HL-60/S4 treated with phorbol 12-myristate 13-acetate at 8.2 ng/mL for 4 days and 3 days (cell line): ENCODE measurements around the gene PLEKHH2.
"Not testable (repeated sequence)": the region's sequence is repeated elsewhere in the genome, so short reads cannot be mapped to it uniquely, and the experiment has no call there.

Source experiments
- in situ Hi-C: fragments of 300-500 bp; cut with MboI; formaldehyde crosslinking; loops from 2 replicates; pipeline ENCODE4 v1.15.0; 2022; ENCODE audit warnings: low sequenced_read_pairs

The PLEKHH2 gene

DNA sequence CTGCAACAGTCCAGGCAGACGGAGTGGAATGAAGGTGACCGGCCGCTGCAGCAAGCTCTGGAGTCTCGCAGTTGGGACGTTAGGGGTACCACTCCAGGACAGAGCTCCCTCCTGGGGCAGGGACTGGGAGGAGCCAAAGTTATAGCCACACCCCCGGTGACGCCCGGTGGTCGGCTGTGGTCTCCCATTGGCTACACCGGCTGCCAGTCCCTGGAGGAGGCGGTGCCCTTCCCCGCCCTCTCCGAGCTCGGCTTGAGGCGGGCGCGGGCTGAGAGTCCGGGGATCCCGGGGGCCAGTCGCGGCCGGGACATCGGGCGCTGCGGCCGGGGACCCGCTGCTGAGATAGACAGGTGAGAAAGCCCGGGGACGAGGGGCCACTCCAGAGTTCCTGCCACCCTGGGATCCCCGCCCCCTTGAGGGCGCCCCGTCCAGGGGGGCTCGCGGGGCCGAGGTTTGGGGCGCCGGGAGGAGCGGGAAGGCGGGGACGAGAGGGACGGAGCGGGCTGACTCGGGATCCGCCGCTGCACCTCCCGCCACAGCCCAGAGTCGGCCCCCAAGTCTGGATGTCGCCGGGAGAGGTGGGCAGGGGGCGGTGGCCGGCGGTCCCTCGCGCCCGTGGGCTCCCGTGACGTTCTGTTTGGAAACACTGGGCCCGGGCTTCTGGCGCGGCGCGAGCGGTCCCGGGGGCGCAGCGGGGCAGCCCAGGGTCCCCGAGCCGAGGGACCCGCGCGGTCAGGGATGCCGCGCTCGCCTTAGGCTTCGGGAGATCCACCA, at the start of gene PLEKHH2:
PLEKHH2 (plus strand) TSS at position 231 of the 774 bp plus-strand sequence. CDS start 7,414 bp downstream, outside the sequence.
- in situ Hi-C loops: no loop called here

DNA sequence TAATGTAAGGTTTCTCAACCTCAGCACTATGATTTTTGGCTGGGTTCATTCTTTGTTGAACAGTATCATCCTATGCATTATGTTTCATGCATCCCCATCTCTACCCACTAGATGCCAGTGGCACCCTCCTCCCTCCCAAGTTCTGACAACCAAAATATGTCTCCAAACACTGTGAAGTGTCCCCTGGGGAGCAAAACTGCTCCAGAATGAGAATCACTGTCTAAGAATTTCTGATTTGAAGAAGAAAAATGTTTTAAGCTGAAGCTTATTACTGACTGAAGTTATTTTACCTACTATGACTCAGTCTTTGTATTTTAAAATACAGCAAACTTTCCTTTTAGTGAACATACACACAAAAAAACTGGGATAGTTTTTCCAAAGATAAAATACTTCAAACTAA, 44.6 kb upstream of the PLEKHH2 start:
- in situ Hi-C loops: no loop called here

- in situ Hi-C loops: no loop called here
Measured at GRCh38 chr2:43593254-43593653, 43.8 kb upstream of the PLEKHH2 start.

DNA sequence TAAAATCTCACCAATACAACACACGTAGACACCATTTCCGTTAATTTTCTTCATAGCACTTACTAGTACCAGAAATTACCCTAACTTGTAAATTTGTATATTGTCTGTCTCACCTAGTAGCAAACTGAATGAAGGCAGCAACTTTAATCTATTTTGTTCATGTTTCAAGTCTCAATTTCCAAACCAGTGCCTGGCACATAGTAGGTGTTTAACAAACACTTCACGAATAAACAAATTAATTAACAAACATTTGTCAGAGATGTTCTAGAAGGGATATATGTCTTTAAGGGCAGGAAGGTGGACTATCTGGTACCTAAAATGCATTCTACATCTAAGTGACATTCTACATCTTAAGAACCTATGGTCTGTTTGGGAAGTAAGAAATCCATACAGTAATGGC, 42.2 kb upstream of the PLEKHH2 start:
- in situ Hi-C loops: no loop called here

GRCh38 chr2:43595603-43596412, 41.3 kb upstream of the PLEKHH2 start, which contains the start of gene THADA:
Gene THADA (minus strand): TSS chr2:43596038. CDS start chr2:43592392, 3,646 bp downstream.
- in situ Hi-C loops: no loop called here

GRCh38 chr2:43600596-43600995, 36.5 kb upstream of the PLEKHH2 start:
- in situ Hi-C loops: not testable (repeated sequence)

GRCh38 chr2:43604674-43605073, 32.4 kb upstream of the PLEKHH2 start:
- in situ Hi-C loops: no loop called here

GRCh38 chr2:43605079-43605655, 31.9 kb upstream of the PLEKHH2 start:
- in situ Hi-C loops: no loop called here

DNA sequence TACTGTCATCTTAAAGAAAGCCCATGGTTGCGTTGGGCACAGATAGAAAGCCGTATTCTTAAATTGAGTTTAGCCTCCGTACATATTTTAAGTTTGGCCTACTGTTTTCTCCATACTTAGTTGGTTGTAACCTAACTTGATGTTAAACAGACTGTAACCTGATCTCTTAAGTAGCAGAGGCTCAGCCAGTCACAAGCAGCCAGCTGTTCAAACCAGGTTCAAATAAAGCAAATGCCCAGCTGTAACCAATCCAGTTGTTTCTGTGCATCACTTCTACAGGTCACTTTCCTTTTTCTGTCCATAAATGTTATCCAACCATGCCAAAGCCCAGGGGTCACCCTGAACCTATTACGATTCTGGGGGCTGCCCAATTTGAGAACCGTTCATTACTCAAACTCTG, 31.2 kb upstream of the PLEKHH2 start:
- in situ Hi-C loops: no loop called here

- in situ Hi-C loops: no loop called here
Measured at GRCh38 chr2:43609290-43609918, 27.7 kb upstream of the PLEKHH2 start.

DNA sequence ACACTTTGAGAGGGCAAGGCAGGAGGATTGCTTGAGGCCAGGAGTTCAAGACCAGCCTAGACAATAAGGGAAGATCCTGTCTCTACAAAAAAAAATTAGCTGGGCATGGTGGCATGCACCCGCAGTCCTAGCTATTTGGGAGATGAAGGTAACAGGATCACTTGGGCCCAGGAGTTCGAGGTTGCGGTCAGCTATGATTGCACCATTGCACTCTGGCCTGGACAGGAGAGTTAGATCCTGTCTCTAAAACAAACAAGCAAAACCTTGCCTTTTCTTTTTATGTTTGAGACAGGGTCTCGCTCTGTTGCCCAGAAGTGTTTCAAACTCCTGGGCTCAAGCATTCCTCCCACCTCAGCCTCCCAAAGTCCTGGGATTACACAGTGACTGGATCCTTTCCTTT, 26.7 kb upstream of the PLEKHH2 start:
- in situ Hi-C loops: no loop called here

DNA sequence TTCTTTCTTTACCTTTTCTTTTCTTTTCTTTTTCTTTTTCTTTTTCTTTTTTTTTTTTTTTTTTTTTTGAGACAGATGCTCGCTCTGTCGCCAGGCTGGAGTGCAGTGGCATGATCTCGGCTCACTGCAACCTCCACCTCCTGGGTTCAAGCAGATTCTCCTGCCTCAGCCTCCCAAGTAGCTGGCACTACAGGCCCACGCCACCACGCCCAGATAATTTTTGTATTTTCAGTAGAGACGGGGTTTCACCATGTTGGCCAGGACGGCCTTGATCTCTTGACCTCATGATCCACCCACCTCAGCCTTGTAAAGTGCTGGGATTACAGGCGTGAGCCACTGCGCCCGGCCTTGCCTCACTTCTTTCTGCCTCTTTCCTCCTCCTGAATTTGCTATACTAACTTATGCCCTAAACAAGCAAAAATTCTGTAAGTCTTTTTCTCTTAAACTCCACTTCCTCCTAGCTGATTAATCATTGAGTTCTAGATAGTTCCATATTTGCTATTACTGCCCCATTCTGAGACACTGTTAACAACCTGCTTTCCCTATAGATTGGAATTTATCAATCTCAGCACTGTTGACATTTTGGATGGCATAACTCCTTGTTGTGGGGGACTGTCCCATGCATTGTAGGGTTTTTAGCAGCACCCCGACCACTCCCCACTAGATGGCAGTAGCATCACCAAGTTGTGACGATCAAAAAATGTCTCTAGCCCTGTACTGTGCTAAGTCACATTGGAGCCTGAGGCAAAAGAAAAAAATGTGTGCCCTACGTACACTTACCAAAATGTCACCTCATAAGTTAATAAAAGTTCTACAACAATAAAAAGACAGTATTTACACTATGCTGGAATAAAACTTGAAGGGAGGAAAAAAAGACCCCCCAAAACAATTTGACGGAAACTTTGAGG, 24.8 kb upstream of the PLEKHH2 start:
- in situ Hi-C loops: no loop called here

DNA sequence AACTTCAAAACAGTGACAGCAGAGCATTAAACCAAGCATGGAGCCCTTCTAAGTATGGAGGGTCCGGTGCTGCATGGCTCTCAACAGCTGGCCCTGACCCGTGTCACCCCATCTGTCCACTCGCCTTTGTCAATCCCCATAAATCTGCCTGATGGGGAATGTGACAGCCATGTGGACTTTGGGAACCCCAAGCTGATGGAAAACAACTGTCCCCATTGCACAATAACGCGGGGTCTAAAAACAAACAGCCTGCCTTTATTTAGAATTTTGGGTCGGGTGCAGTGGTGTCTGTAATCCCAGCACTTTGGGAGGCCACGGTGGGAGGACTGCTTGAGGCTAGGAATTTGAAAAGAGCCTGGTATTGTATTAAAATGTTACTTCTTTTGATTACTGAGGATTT, 24.1 kb upstream of the PLEKHH2 start:
- in situ Hi-C loops: no loop called here

- in situ Hi-C loops: no loop called here
Measured at GRCh38 chr2:43616967-43617680, 19.9 kb upstream of the PLEKHH2 start.

- in situ Hi-C loops: no loop called here
Measured at GRCh38 chr2:43619511-43619910, 17.5 kb upstream of the PLEKHH2 start.

GRCh38 chr2:43622931-43623451, 14.1 kb upstream of the PLEKHH2 start:
- in situ Hi-C loops: no loop called here

- in situ Hi-C loops: no loop called here
Measured at GRCh38 chr2:43631618-43632317, 5.3 kb upstream of the PLEKHH2 start.

- in situ Hi-C loops: no loop called here
Measured at GRCh38 chr2:43634604-43635306, 2.3 kb upstream of the PLEKHH2 start.
